IMR-90 (cell line): ENCODE data around the gene TMEM176A. TPM values are rescaled to one million over a fixed set of nuclear protein-coding genes. Genes with fewer than 3 reads are reported as not detected.

Experiments
- ATAC-seq: fragments of 200-7000 bp; cut with Tn5 transposase; 2 replicates; pipeline ENCODE4 v1.9.1; 2020; ENCODE audit warnings: low read depth, mild to moderate bottlenecking, moderate library complexity
- BruUV-seq: library from RNA; stranded (reverse); fragments of 400-500 nt; replicated peaks from 2 replicates; lab custom pipeline; 2021; lab: Mats Ljungman, UMichigan
- CTCF ChIA-PET: fragments of 300-600 bp; formaldehyde crosslinking; extraction: SDS; loops from one replicate; lab custom pipeline; 2021; ENCODE audit warnings: antibody characterized with exemption; lab: Yijun Ruan, JAX
- POLR2A ChIA-PET: fragments of 300-600 bp; sonication (Branson Sonifier 250); formaldehyde crosslinking; loops from one replicate; lab custom pipeline; 2022; ENCODE audit warnings: antibody characterized with exemption; ENCODE audit not compliant: unreplicated experiment; lab: Charles Lee
- DNase-seq: peaks from one replicate; pipeline ENCODE4 v3.0.0; 2013
- H2AFZ ChIP-seq: replicated peaks from 2 replicates; pipeline ENCODE3; 2013; ENCODE audit warnings: low read length, mild to moderate bottlenecking; ENCODE audit not compliant: poor library complexity
- H2AK5ac ChIP-seq: 2 replicates; pipeline ENCODE4 v1.6.1; 2013; ENCODE audit warnings: low read depth, low read length, inconsistent platforms
- H2AK9ac ChIP-seq: replicated peaks from 2 replicates; pipeline ENCODE3; 2013; ENCODE audit warnings: mild to moderate bottlenecking, low read depth, low read length, moderate library complexity; ENCODE audit not compliant: poor library complexity
- H2BK120ac ChIP-seq: 2 replicates; pipeline ENCODE4 v1.6.1; 2013; ENCODE audit warnings: low read depth, low read length, inconsistent platforms
- H2BK15ac ChIP-seq: 3 replicates; pipeline ENCODE4 v1.6.1; 2013; ENCODE audit warnings: low read depth, low read length, inconsistent platforms
- H2BK20ac ChIP-seq: 2 replicates; pipeline ENCODE4 v1.6.1; 2013; ENCODE audit warnings: low read depth, mild to moderate bottlenecking, inconsistent platforms, low read length, moderate library complexity
- H2BK5ac ChIP-seq: 2 replicates; pipeline ENCODE4 v1.6.1; 2013; ENCODE audit warnings: mild to moderate bottlenecking, low read depth, low read length, inconsistent platforms; ENCODE audit not compliant: poor library complexity, severe bottlenecking
- H3K14ac ChIP-seq: replicated peaks from 2 replicates; pipeline ENCODE4 v1.6.1; 2013; ENCODE audit warnings: low read depth, low read length, inconsistent platforms
- H3K18ac ChIP-seq: 2 replicates; pipeline ENCODE4 v1.6.1; 2013; ENCODE audit warnings: low read depth, low read length, control low read depth
- H3K23ac ChIP-seq: 2 replicates; pipeline ENCODE4 v1.6.1; 2013; ENCODE audit warnings: low read depth, low read length, inconsistent platforms
- H3K27ac ChIP-seq: 2 replicates; pipeline ENCODE4 v1.5.1; 2013; ENCODE audit warnings: mild to moderate bottlenecking, control low read depth, low read length; ENCODE audit not compliant: insufficient read depth
- H3K27me3 ChIP-seq: 2 replicates; pipeline ENCODE4 v1.6.1; 2013; ENCODE audit warnings: low read length; ENCODE audit not compliant: control insufficient read depth, insufficient read depth
- H3K36me3 ChIP-seq: 2 replicates; pipeline ENCODE4 v1.6.1; 2013; ENCODE audit warnings: low read length, mixed read lengths; ENCODE audit not compliant: control insufficient read depth, insufficient read depth
- H3K4ac ChIP-seq: 2 replicates; pipeline ENCODE4 v1.6.1; 2013; ENCODE audit warnings: low read depth, low read length, inconsistent platforms
- H3K4me1 ChIP-seq: 2 replicates; pipeline ENCODE4 v1.6.1; 2013; ENCODE audit warnings: low read length, mixed read lengths; ENCODE audit not compliant: control insufficient read depth, insufficient read depth
- H3K4me2 ChIP-seq: 2 replicates; pipeline ENCODE4 v1.6.1; 2013; ENCODE audit warnings: low read depth, mild to moderate bottlenecking, control low read depth, low read length, moderate library complexity
- H3K4me3 ChIP-seq: 2 replicates; pipeline ENCODE4 v1.5.1; 2013; ENCODE audit warnings: low read depth, mild to moderate bottlenecking, control low read depth, low read length, moderate library complexity; ENCODE audit not compliant: insufficient read depth
- H3K56ac ChIP-seq: 2 replicates; pipeline ENCODE4 v1.6.1; 2013; ENCODE audit warnings: low read length, inconsistent platforms; ENCODE audit not compliant: insufficient read depth; ENCODE audit errors: extremely low read depth
- H3K79me1 ChIP-seq, 2 experiments: 2 replicates each; pipeline ENCODE4 v1.6.1; 2013; ENCODE audit warnings: low read length in 2 of 2, inconsistent platforms in 1 of 2, low read depth in 1 of 2
- H3K9ac ChIP-seq: 2 replicates; pipeline ENCODE4 v1.6.1; 2013; ENCODE audit warnings: low read depth, low read length, control low read depth
- H3K9me1 ChIP-seq: 2 replicates; pipeline ENCODE4 v1.6.1; 2013; ENCODE audit warnings: low read length, inconsistent platforms; ENCODE audit not compliant: insufficient read depth
- H3K9me3 ChIP-seq: 2 replicates; pipeline ENCODE4 v1.6.1; 2013; ENCODE audit warnings: low read length; ENCODE audit not compliant: control insufficient read depth, insufficient read depth
- H4K20me1 ChIP-seq: 2 replicates; pipeline ENCODE4 v1.6.1; 2013; ENCODE audit warnings: low read length, inconsistent platforms; ENCODE audit not compliant: insufficient read depth
- H4K5ac ChIP-seq: 2 replicates; pipeline ENCODE4 v1.6.1; 2013; ENCODE audit warnings: mild to moderate bottlenecking, low read depth, low read length, control low read depth
- H4K8ac ChIP-seq, 2 experiments: 2 replicates each; pipeline ENCODE4 v1.6.1; 2013; ENCODE audit warnings: low read depth in 2 of 2, low read length in 2 of 2, control low read depth in 1 of 2, inconsistent platforms in 1 of 2
- H4K91ac ChIP-seq: 2 replicates; pipeline ENCODE4 v1.6.1; 2013; ENCODE audit warnings: low read depth, low read length, inconsistent platforms; ENCODE audit not compliant: insufficient read depth
- CEBPB ChIP-seq: IDR thresholded peaks from 2 replicates; pipeline ENCODE4 v1.6.1; 2012; ENCODE audit warnings: low read depth, low read length, improper control_type of control experiment
- CHD1 ChIP-seq: IDR thresholded peaks from 2 replicates; pipeline ENCODE4 v1.6.1; 2012; ENCODE audit warnings: low read depth, low read length, improper control_type of control experiment
- FOS ChIP-seq: fragments of 150-350 bp; IDR thresholded peaks from 2 replicates; pipeline ENCODE4 v1.6.1; 2016; ENCODE audit warnings: low read depth, low read length
- MAFK ChIP-seq: IDR thresholded peaks from 2 replicates; pipeline ENCODE4 v1.6.1; 2012; ENCODE audit warnings: low read depth, low read length, improper control_type of control experiment
- MAZ ChIP-seq: IDR thresholded peaks from 2 replicates; pipeline ENCODE4 v1.6.1; 2012; ENCODE audit warnings: low read depth, mild to moderate bottlenecking, low read length, improper control_type of control experiment, moderate library complexity, borderline replicate concordance
- MXI1 ChIP-seq: IDR thresholded peaks from 2 replicates; pipeline ENCODE4 v1.6.1; 2012; ENCODE audit warnings: low read depth, mild to moderate bottlenecking, low read length, moderate library complexity, borderline replicate concordance
- NFE2L2 ChIP-seq: fragments of 150-350 bp; IDR thresholded peaks from 2 replicates; pipeline ENCODE4 v1.6.1; 2016; ENCODE audit warnings: low read depth, mild to moderate bottlenecking, low read length
- POLR2A ChIP-seq: IDR thresholded peaks from 2 replicates; pipeline ENCODE4 v1.6.1; 2012; ENCODE audit warnings: mild to moderate bottlenecking, low read depth, low read length
- RAD21 ChIP-seq: IDR thresholded peaks from 2 replicates; pipeline ENCODE4 v1.6.1; 2012; ENCODE audit warnings: low read length, improper control_type of control experiment
- RCOR1 ChIP-seq: IDR thresholded peaks from 2 replicates; pipeline ENCODE4 v1.6.1; 2012; ENCODE audit warnings: mild to moderate bottlenecking, low read length, improper control_type of control experiment; ENCODE audit not compliant: insufficient replicate concordance
- RFX5 ChIP-seq: IDR thresholded peaks from 2 replicates; pipeline ENCODE4 v1.8.0; 2012; ENCODE audit warnings: low read depth, mild to moderate bottlenecking, low read length, moderate library complexity
- SMC3 ChIP-seq: fragments of 150-350 bp; IDR thresholded peaks from 2 replicates; pipeline ENCODE4 v1.6.1; 2016; ENCODE audit warnings: low read depth, mild to moderate bottlenecking, antibody characterized with exemption, low read length, moderate library complexity
- WGBS, 2 experiments: methylation state at CpG; one replicate each; pipeline versions ENCODE4 v1.1.5 to v1.1.7; 2013; ENCODE audit warnings: missing lambda C conversion rate in 2 of 2; ENCODE audit not compliant: insufficient read length in 1 of 2; ENCODE audit errors: extremely low coverage in 2 of 2; 5-methylcytosine and 5-hydroxymethylcytosine counted together
- dilution Hi-C: fragments of 300-500 bp; cut with HindIII; formaldehyde crosslinking; loops from one replicate; pipeline ENCODE4 v1.14.3; 2018; ENCODE audit warnings: low sequenced_read_pairs; ENCODE audit not compliant: unreplicated experiment
- in situ Hi-C: fragments of 300-500 bp; cut with MboI; formaldehyde crosslinking; loops from 3 replicates; pipeline ENCODE4 v1.14.3; 2019; ENCODE audit warnings: low sequenced_read_pairs, inconsistent platforms, mixed read lengths
- intact Hi-C: fragments of 100-400 bp; cut with micrococcal nuclease; formaldehyde crosslinking; loops from 2 replicates; pipeline ENCODE4 v1.10.0; 2022
- polyA plus RNA-seq, 3 experiments: library from polyadenylated mRNA; depleted of rRNA; stranded (reverse); fragments of >200 nt; gene quantifications; 2 replicates each; pipeline ENCODE4 v1.2.3, GENCODE V29; 2012; ENCODE audit warnings: low replicate concordance in 1 of 3
- total RNA-seq: library from RNA; depleted of rRNA; stranded (reverse); fragments of >200 nt; gene quantifications from 2 replicates; pipeline ENCODE4 v1.2.3, GENCODE V29; 2012
- TF ChIP-seq, protein P1 (sequence below): fragments of 150-350 bp; IDR thresholded peaks from 2 replicates; pipeline ENCODE4 v1.6.1; 2016; ENCODE audit warnings: low read depth, mild to moderate bottlenecking, low read length, moderate library complexity, borderline replicate concordance
- TF ChIP-seq, protein P2 (sequence below): conservative IDR thresholded peaks from 2 replicates; pipeline ENCODE4 v1.5.1; 2012; ENCODE audit warnings: mild to moderate bottlenecking, low read depth, low read length, improper control_type of control experiment
- TF ChIP-seq, protein P3 (sequence below): fragments of 150-350 bp; IDR thresholded peaks from 2 replicates; pipeline ENCODE4 v1.6.1; 2017; ENCODE audit warnings: mild to moderate bottlenecking, antibody characterized with exemption, low read length, low read depth

TMEM176A gene
- total and polyA plus RNA-seq, 2 of the 4 experiments (the other 2 are of a cell fraction) = not detected

DNA sequence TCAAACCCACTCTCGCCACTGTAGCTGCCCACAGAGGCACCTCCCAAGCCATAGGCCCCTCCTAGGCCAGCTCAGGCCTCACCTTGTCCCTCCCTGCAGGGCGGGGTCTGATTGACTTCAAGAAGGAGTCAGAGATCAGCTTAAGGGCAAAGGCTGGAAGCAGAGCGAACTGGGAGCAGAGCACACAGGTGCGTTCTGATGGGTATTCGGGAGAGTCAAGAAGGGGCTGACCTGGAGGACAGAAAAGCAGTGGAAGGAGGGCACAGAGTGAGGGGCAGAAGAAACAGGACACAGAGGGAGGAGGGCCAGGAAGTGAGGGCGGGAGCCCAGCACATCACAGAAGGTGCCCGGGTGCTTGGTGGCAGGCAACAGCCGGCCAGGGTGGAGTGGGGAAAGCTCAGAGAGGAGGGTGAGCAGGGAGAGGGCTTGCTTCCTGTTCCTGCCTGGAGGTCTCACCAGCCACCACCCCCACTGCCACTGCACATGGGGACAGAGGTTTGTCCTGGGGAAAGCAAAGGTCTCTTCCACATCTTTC, 51.9 kb downstream of the TMEM176A start, which contains the start of gene AOC1:
TSS of gene AOC1 (plus strand) at position 147 of the 535 bp plus-strand sequence. CDS start 3,954 bp downstream, outside the sequence.
- Histone ChIP-seq H3K4me1 (no peaks in the 10 kb centered on the region), H3K9me3 (no peaks in the 10 kb centered on the region; the same call in 1 of the 2 replicates), H3K27me3 (peaks cover 9% of the 10 kb centered on the region; the same call in 1 of the 2 replicates), H3K14ac (no peak within 1 kb of the TSS), H3K23ac (no peak within 1 kb of the TSS), H3K56ac (no peak within 1 kb of the TSS), H4K8ac (no peak within 1 kb of the TSS), H2BK5ac (no peak within 1 kb of the TSS), H2AK5ac (no peak within 1 kb of the TSS), H3K9me1 (no peaks in the 10 kb centered on the region), H4K20me1 (no peaks in the 10 kb centered on the region), H3K4me2 (no peak within 1 kb of the TSS), H3K27ac (no peak within 1 kb of the TSS), H2AK9ac (no peak within 1 kb of the TSS), H3K9ac (no peak within 1 kb of the TSS), H3K79me1 (no peaks in the 10 kb centered on the region), H4K91ac (no peak within 1 kb of the TSS), H2AFZ (no peak within 1 kb of the TSS), H4K5ac (no peak within 1 kb of the TSS), H2BK20ac (no peak within 1 kb of the TSS), H2BK15ac (no peak within 1 kb of the TSS), H3K18ac (no peak within 1 kb of the TSS), H3K36me3 (no peaks in the 10 kb centered on the region), H3K4ac (no peak within 1 kb of the TSS), H2BK120ac (no peak within 1 kb of the TSS), H3K4me3 (no peak within 1 kb of the TSS)
- ATAC-seq = no peak
- ChIA-PET POLR2A (no interaction called here), CTCF (no interaction called here)
- 74% methylated on average over 2 of the region's 8 CpGs; no CpG with 5 or more reads in 1 of the 2 experiments for WGBS, 2 experiments
- in situ Hi-C loops = no loop called here
- TF ChIP-seq POLR2A (no peak), NFE2L2 (no peak), RAD21 (no peak), MAFK (no peak), SMC3 (no peak), RCOR1 (no peak), FOS (no peak), MXI1 (no peak), CEBPB (no peak), RFX5 (no peak), MAZ (no peak), CHD1 (no peak)
- TF ChIP-seq, protein P1, sequence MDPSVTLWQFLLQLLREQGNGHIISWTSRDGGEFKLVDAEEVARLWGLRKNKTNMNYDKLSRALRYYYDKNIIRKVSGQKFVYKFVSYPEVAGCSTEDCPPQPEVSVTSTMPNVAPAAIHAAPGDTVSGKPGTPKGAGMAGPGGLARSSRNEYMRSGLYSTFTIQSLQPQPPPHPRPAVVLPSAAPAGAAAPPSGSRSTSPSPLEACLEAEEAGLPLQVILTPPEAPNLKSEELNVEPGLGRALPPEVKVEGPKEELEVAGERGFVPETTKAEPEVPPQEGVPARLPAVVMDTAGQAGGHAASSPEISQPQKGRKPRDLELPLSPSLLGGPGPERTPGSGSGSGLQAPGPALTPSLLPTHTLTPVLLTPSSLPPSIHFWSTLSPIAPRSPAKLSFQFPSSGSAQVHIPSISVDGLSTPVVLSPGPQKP = no peak
- TF ChIP-seq, protein P2, sequence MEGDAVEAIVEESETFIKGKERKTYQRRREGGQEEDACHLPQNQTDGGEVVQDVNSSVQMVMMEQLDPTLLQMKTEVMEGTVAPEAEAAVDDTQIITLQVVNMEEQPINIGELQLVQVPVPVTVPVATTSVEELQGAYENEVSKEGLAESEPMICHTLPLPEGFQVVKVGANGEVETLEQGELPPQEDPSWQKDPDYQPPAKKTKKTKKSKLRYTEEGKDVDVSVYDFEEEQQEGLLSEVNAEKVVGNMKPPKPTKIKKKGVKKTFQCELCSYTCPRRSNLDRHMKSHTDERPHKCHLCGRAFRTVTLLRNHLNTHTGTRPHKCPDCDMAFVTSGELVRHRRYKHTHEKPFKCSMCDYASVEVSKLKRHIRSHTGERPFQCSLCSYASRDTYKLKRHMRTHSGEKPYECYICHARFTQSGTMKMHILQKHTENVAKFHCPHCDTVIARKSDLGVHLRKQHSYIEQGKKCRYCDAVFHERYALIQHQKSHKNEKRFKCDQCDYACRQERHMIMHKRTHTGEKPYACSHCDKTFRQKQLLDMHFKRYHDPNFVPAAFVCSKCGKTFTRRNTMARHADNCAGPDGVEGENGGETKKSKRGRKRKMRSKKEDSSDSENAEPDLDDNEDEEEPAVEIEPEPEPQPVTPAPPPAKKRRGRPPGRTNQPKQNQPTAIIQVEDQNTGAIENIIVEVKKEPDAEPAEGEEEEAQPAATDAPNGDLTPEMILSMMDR = no peak
- TF ChIP-seq, protein P3, sequence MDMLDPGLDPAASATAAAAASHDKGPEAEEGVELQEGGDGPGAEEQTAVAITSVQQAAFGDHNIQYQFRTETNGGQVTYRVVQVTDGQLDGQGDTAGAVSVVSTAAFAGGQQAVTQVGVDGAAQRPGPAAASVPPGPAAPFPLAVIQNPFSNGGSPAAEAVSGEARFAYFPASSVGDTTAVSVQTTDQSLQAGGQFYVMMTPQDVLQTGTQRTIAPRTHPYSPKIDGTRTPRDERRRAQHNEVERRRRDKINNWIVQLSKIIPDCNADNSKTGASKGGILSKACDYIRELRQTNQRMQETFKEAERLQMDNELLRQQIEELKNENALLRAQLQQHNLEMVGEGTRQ = no peak
- DNase-seq = no peak
- BruUV-seq = no TSS peak
- intact Hi-C loops = no loop called here
- dilution Hi-C loops = no loop called here
